ENCODE measurements around the gene HEXIM1. TPM values are rescaled to one million over a fixed set of nuclear protein-coding genes. Genes with fewer than 3 reads are reported as not detected.

HEXIM1 gene
- total RNA-seq, result 10 to 100 TPM; 38.0 to 54.9 (median 42.6) TPM

GRCh38 chr17:45148183-45149036 lies at the start of gene HEXIM1:
TSS of gene HEXIM1 (plus strand) at chr17:45148475. CDS start at chr17:45149191, 716 bp downstream.
- intact Hi-C loops (cut with DNase I; ENCODE audit: low total_unique reads), result loop anchor here (1.0 to 10.0 kb wide), 2 partner anchors 49 to 964 kb away; partner anchors contain the start of gene TMUB2

GRCh38 chr17:45098869-45099616 lies 49.2 kb upstream of the HEXIM1 start:
- Histone ChIP-seq H3K9me3 (no peaks in the 10 kb centered on the region), H3K36me3 (peaks cover 0 to 65% (median 23%) of the 10 kb centered on the region in 4 donors), H3K27me3 (no peaks in the 10 kb centered on the region), H3K4me1 (peaks cover 7 to 11% (median 9%) of the 10 kb centered on the region in 4 donors), H3K27ac (peak overlapping the region; percentile 10 to 81 (median 44)), H3K4me3 (no peak overlapping the region)
- intact Hi-C loops (cut with DNase I; ENCODE audit: low total_unique reads), result loop anchor here (5.0 kb wide), 2 partner anchors 33 to 77 kb away; partner anchors contain the start of gene PLCD3
- TF ChIP-seq CTCF (IDR thresholded peaks at IDR 0.05) (peak; percentile 85 to 93 (median 90)), POLR2AphosphoS5 (IDR thresholded peaks at IDR 0.05) (peak in 1 of 3 donors; percentile 42), EP300 (IDR thresholded peaks at IDR 0.05; ENCODE audit: low read depth) (no peak)
- WGBS, 2 donors (ENCODE audit: low coverage in 1 of 2), result 27 to 42% methylated on average over 3 to 9 of the region's 9 CpGs
- in situ Hi-C loops (cut with MboI; ENCODE audit: low pct_ligation_motif_present in 1 of 4, low pct_unique_long_range_greater_than_20kb in 1 of 4, low sequenced_read_pairs in 3 of 4), result loop anchor here in 1 of 4 donors (10.0 kb wide), 1 partner anchor 184 kb away; the partner anchor contains the start of gene GFAP
- DNase-seq, result peak; percentile 93

More at GRCh38 chr17:45148183-45149036, at the start of gene HEXIM1:
- Histone ChIP-seq H3K9me3 (no peaks in the 10 kb centered on the region), H3K4me3 (peak within 1 kb of the TSS; percentile 69 to 90 (median 78)), H3K4me1 (peaks cover 17 to 67% (median 49%) of the 10 kb centered on the region in 4 donors), H3K27ac (peak within 1 kb of the TSS; percentile 98 to 99 (median 98)), H3K27me3 (no peaks in the 10 kb centered on the region), H3K36me3 (no peaks in the 10 kb centered on the region)
- 0% methylated on average over 24 to 58 of the region's 58 CpGs for WGBS, 2 donors (ENCODE audit: low coverage in 1 of 2)
- TF ChIP-seq POLR2A (IDR thresholded peaks at IDR 0.05), result peak; percentile 100
- no peak for TF ChIP-seq CTCF (IDR thresholded peaks at IDR 0.05)
- TF ChIP-seq EP300 (IDR thresholded peaks at IDR 0.05; ENCODE audit: low read depth), result no peak
- peak; percentile 100 for TF ChIP-seq POLR2AphosphoS5 (IDR thresholded peaks at IDR 0.05)
- peak; percentile 99 for DNase-seq
- in situ Hi-C loops (cut with MboI; ENCODE audit: low pct_ligation_motif_present in 1 of 4, low pct_unique_long_range_greater_than_20kb in 1 of 4, low sequenced_read_pairs in 3 of 4), result no loop called here

GRCh38 chr17:45101546-45101882 lies 46.8 kb upstream of the HEXIM1 start:
- in situ Hi-C loops (cut with MboI; ENCODE audit: low pct_ligation_motif_present in 1 of 4, low pct_unique_long_range_greater_than_20kb in 1 of 4, low sequenced_read_pairs in 3 of 4) (loop anchor here in 2 of 4 donors (10.0 kb wide), 2 partner anchors 177 to 187 kb away; partner anchors contain the start of gene GFAP (in 1 of the 2)), intact Hi-C loops (cut with DNase I; ENCODE audit: low total_unique reads) (loop anchor here (10.0 kb wide), 1 partner anchor 177 kb away; no protein-coding TSS in a partner anchor)
- no peak overlapping the region for H3K4me3 ChIP-seq
- peak overlapping the region in 1 of 4 donors; percentile 28 for H3K27ac ChIP-seq
- H3K27me3 ChIP-seq, result no peaks in the 10 kb centered on the region
- H3K9me3 ChIP-seq, result no peaks in the 10 kb centered on the region
- 83 to 93% methylated on average over 6 to 9 of the region's 9 CpGs for WGBS, 2 donors (ENCODE audit: low coverage in 1 of 2)
- DNase-seq, result no peak
- peaks cover 0 to 68% (median 26%) of the 10 kb centered on the region in 4 donors for H3K36me3 ChIP-seq
- peaks cover 5 to 8% (median 7%) of the 10 kb centered on the region in 4 donors for H3K4me1 ChIP-seq
- no peak for TF ChIP-seq EP300 (IDR thresholded peaks at IDR 0.05; ENCODE audit: low read depth)
- no peak for TF ChIP-seq POLR2A (IDR thresholded peaks at IDR 0.05)
- no peak for TF ChIP-seq CTCF (IDR thresholded peaks at IDR 0.05)
- TF ChIP-seq POLR2AphosphoS5 (IDR thresholded peaks at IDR 0.05), result no peak

Data from transverse colon (tissue), 4 donors.